ENCODE measurements around the gene FCGBP.
"Not testable (repeated sequence)": the region's sequence is repeated elsewhere in the genome, so short reads cannot be mapped to it uniquely, and the experiment has no call there.

The FCGBP gene

GRCh38 chr19:39916851-39917396 is 17.5 kb downstream of the FCGBP start:
- no peak for DNase-seq

- no peak for DNase-seq
Observed at GRCh38 chr19:39916236-39916635, 18.2 kb downstream of the FCGBP start.

- DNase-seq: no peak
Observed at GRCh38 chr19:39915848-39916215, 18.6 kb downstream of the FCGBP start.

GRCh38 chr19:39915101-39915847 is 19.2 kb downstream of the FCGBP start:
- DNase-seq: no peak

DNA sequence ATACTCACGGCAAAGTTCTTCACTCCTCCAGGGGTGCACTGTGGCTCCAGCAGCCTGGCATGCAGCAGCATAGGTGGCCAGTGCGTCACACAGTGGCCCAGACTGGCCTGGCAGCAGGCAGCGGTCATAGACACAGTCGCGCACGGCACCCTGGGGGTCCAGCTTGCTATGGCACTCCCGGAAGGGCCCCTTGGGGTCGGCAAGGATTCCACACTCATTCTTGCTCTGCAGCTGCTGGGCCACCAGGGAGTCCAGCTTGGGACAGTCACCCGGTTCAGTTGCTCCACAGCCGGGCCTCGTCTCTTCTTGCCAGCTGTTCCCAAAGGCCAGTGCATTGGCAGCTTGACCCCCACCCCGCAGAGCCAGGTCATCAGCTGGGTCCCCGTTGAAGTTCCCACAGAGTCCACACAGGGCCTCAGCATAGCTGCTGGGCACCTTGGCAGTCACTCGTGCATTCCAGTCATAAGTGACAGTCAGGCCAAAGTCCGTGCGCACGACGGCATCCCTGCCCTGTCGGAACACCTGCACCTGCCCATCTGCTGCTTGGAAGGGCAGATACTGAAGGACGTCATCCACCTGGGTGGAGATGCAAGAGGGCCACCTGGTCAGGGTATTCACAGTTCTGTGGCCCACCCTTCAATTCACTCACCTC is 20.6 kb downstream of the FCGBP start:
- no peak for DNase-seq

DNA sequence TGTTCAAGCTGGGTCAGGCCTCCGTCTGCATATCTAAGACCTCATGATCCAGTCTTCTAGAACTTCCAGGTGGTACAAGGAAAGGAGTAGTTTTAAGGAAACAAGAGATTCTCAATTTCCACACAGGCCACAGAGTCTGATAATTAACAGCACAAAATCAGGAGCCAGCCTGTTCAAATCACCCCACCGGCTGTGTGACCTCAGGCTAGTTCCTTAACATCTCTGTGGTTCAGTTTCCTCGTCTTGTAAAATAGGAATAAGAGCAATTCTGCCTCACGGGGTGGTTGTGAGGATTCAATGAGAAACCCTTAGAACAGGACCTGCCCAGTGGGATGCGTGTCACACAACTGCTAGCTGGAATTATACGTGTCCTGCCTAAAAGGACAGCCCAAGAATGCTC is 25.6 kb downstream of the FCGBP start:
- no peak for DNase-seq

GRCh38 chr19:39906820-39907611 is 27.4 kb downstream of the FCGBP start:
- no peak for DNase-seq

- no peak for DNase-seq
Observed at GRCh38 chr19:39906283-39906682, 28.2 kb downstream of the FCGBP start.

- not testable (repeated sequence) for DNase-seq
Observed at GRCh38 chr19:39903486-39904091, 30.8 kb downstream of the FCGBP start.

DNA sequence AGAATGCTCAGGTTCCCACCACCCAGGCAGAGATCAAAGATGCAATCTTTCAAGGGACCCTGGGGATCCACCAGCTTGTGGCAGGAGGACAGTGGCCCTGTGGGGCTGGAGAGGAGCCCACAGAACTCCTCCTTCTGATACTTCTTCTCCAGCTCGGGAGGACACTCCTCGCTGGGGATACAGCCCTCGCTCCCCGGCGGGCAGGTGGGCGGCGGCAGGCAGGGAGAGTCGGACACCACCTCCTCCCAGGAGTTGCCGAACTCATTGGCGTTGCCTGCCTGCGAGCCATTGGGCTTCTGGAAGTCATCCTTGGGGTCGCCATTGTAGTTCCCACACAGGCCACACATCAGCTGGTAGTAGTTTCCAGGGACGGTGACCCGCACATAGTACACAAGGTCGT is 32.1 kb downstream of the FCGBP start:
- DNase-seq: not testable (repeated sequence)

GRCh38 chr19:39901681-39902080 is 32.8 kb downstream of the FCGBP start:
- not testable (repeated sequence) for DNase-seq

GRCh38 chr19:39898858-39899257 is 35.6 kb downstream of the FCGBP start:
- not testable (repeated sequence) for DNase-seq

DNA sequence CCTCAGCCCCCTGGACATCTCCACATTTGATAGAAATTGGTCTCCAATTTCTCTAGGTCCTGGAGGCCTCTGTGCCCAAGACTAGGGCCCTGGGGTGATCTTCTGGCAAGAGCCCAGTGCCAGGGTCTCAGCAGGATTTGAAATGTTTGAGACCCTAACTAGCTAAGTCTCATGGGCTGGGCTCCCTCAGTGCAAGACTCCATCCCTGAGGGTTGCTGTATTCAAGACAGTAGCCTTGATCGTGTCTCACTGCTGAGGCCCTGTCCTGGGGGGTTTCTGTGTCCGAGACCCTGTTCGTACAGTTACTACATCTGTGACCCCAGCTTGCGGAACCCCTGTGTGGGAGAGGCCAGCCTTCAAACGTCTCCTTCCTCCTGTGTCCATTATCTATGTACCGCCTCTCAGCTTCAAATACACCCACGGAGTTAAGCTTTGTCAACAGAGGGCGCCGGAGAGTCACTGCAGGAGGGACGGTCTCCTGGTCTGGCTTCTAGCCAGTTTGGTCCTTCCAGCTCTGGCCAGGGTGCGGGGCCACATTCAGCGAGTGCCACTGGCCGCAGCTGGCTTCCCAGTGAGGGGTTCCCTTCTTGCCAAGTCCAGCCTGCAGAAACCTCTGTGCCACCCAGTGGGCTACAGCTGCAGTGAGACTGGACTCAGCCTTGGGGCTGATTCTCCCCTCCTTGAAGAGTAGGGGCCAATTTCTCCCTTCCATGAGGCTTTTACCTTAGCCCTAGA is 36.8 kb downstream of the FCGBP start:
- DNase-seq: not testable (repeated sequence)

DNA sequence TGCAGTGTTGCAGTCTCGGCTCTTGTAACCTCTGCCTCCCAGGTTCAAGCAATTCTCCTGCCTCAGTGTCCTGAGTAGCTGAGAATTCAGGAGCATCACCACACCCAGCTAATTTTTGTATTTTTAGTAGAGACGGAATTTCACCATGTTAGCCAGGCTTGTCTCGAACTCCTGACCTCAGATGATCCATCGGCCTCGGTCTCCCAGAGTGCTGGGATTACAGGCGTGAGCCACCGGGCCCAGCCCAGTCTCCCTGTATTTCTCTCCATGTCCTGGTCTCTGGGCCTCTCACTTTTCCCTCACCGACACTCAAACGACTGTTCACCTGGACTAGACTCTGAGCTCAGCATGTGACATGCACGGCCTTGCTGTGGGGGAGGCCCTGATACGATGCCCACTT is 39.3 kb downstream of the FCGBP start:
- DNase-seq: not testable (repeated sequence)

DNA sequence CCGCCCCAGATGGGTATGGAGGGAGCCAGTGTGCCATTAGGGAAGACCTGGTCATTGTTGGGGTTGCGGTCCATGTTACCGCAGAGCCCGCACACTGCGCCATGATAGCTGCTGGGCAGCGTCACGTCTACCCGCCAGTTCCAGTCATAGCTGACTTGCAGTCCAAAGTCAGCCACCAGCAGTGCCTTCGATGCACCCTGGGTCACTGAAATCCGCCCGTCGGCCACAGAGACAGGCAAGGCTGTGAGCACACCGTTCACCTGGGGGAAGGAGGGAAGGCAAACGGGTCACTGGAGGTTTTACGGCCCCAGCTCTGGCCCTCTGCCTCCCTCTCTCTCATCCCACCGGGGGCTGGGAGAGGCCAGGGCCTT is 40.2 kb downstream of the FCGBP start:
- not testable (repeated sequence) for DNase-seq

DNA sequence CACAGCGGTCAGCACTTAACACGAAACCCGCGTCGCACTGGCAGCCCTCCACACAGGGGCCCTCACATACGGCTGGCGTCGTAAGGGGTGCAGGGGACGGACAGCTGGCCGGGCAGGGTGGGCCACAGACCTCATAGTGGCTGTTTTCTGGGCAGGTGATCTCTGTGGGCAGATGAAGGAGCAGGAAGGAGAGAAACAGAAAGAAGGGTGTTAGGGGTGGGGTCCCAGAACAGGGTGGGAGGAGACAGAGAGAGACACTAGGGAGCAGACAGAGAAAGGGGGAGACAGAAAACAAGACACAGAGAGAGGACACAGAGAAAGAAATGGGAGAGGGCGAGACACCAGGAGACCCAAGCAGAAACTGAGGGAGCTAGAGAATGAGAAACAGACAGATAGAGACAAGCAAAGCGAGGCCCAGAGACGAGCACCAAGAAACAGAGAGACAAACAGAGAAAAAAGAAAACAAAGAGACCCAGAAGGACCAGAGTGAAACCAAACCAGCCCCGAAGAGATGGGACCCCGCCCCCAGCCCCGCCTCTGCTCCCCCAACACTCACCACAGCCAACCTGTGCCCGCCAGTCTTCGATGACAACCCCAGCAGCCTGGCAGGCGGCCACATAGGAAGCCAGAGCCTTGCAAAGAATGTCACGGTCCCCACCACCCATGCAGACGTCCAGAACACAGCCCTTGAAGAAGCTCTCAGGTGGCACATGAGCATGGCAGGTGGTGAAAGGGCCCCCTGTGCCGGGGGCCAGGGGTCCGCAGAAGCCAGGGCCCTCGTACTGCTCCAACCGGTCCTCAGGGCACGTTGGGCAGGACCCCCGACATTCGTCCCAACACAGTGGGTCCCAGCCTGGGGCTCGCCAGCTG is 40.8 kb downstream of the FCGBP start:
- DNase-seq: not testable (repeated sequence)

DNA sequence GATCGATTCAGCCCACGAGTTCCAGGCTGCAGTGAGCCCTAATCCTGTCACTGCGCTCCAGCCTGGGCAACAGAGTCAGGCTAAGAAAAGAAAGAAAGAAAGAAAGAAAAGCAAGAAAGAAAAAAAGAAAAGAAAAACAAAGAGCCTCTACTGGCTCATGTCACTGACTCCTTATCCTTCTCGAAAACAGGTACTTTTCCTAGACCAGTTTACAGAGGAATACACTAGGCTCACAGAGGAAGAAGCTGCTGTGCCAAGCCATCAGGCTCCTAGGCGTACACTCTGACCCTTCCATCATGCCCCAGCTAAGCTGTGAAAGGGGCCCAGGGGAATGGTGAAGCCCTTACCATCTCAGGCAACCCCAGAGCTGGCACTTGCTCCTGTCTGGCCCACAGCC is 41.9 kb downstream of the FCGBP start:
- DNase-seq: not testable (repeated sequence)

- DNase-seq: not testable (repeated sequence)
Observed at GRCh38 chr19:39891660-39892505, 42.6 kb downstream of the FCGBP start.

GRCh38 chr19:39890755-39891551 is 43.5 kb downstream of the FCGBP start:
- no peak for DNase-seq

Data from NCI-H526 treated with DMSO at 0.1 percent for 48 hours (cell line).